Measurements from ENCODE around the gene SKAP2.

SKAP2 gene

DNA sequence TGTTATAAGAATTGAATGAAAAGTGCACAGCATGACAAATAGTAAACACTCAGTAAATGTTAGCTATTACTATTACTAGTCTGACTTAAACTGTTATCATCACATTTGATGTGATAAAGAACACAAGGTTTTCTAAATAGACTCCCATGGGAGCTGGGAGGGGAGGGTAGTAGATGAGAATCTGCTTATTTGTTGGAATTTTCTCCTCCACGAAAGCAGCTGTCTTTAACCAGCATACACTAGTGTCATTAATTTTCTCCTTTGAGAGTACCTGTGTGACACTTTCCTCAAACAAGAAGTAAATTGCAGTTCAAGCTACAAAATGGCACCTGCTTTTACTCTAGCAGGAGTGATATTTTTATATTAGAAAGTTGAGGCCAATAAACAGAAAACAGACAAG is 200.1 kb downstream of the SKAP2 start:
- no peak overlapping the region for H3K4me3 ChIP-seq (ENCODE audit: low read depth, low read length)
- no peak for DNase-seq (ENCODE audit: low read depth, low spot score)
- in situ Hi-C loops (cut with HindIII; ENCODE audit: low sequenced_read_pairs) = no loop called here
- TF ChIP-seq, protein P1, sequence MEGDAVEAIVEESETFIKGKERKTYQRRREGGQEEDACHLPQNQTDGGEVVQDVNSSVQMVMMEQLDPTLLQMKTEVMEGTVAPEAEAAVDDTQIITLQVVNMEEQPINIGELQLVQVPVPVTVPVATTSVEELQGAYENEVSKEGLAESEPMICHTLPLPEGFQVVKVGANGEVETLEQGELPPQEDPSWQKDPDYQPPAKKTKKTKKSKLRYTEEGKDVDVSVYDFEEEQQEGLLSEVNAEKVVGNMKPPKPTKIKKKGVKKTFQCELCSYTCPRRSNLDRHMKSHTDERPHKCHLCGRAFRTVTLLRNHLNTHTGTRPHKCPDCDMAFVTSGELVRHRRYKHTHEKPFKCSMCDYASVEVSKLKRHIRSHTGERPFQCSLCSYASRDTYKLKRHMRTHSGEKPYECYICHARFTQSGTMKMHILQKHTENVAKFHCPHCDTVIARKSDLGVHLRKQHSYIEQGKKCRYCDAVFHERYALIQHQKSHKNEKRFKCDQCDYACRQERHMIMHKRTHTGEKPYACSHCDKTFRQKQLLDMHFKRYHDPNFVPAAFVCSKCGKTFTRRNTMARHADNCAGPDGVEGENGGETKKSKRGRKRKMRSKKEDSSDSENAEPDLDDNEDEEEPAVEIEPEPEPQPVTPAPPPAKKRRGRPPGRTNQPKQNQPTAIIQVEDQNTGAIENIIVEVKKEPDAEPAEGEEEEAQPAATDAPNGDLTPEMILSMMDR (IDR thresholded peaks at IDR 0.05; ENCODE audit: low read depth, low read length) = no peak

DNA sequence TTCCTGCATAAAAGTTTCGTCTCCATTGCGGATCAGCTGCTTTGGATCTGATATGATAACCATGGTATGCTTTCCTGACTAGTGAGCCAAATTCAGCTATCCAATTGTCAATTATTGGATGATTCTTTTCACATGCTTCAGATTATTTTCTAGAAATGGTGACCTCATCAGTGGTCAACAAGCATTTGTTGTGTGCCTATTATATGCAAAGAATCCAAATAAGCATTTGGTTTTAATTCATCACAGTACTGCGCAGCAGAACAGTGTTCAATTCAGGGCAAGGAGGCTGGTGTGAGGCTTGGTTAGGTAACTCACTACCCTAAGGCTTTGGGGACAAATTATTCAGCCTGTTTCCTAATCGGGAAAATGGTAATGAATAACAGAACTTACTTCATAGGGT is 200.5 kb downstream of the SKAP2 start:
- in situ Hi-C loops (cut with HindIII; ENCODE audit: low sequenced_read_pairs) = no loop called here
- H3K4me3 ChIP-seq (ENCODE audit: low read depth, low read length) = no peak overlapping the region
- TF ChIP-seq, protein P1 (IDR thresholded peaks at IDR 0.05; ENCODE audit: low read depth, low read length) = no peak
- no peak for DNase-seq (ENCODE audit: low read depth, low spot score)

- TF ChIP-seq, protein P1 (IDR thresholded peaks at IDR 0.05; ENCODE audit: low read depth, low read length) = no peak
- DNase-seq (ENCODE audit: low read depth, low spot score) = no peak
- in situ Hi-C loops (cut with HindIII; ENCODE audit: low sequenced_read_pairs) = no loop called here
- no peak overlapping the region for H3K4me3 ChIP-seq (ENCODE audit: low read depth, low read length)
Observed at GRCh38 chr7:26662646-26663045, 201.7 kb downstream of the SKAP2 start.

DNA sequence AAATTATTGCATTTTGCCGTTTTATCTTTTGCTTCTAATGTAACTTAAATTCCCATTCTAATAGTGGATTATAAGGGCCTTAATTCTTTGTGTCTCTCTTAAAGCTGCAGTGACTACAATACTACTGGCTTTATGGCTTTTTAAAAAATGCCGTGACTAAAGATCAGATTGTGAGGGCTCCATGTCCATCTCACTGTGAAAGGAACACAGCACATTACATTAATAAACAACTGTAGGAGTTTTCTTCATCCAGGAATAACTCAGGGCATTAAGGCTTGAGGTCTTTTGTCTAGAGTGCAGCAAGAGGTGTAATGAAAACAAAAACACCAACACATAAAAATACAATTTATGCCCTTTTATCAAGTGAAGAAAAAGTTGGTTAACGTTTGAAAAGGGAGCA is 205.3 kb downstream of the SKAP2 start:
- TF ChIP-seq, protein P1 (IDR thresholded peaks at IDR 0.05; ENCODE audit: low read depth, low read length) = no peak
- DNase-seq (ENCODE audit: low read depth, low spot score) = no peak
- no peak overlapping the region for H3K4me3 ChIP-seq (ENCODE audit: low read depth, low read length)
- in situ Hi-C loops (cut with HindIII; ENCODE audit: low sequenced_read_pairs) = no loop called here

GRCh38 chr7:26658389-26659084 is 205.9 kb downstream of the SKAP2 start:
- H3K4me3 ChIP-seq (ENCODE audit: low read depth, low read length) = no peak overlapping the region
- in situ Hi-C loops (cut with HindIII; ENCODE audit: low sequenced_read_pairs) = no loop called here
- DNase-seq (ENCODE audit: low read depth, low spot score) = no peak
- TF ChIP-seq, protein P1 (IDR thresholded peaks at IDR 0.05; ENCODE audit: low read depth, low read length) = no peak

- DNase-seq (ENCODE audit: low read depth, low spot score) = no peak
- in situ Hi-C loops (cut with HindIII; ENCODE audit: low sequenced_read_pairs) = no loop called here
- H3K4me3 ChIP-seq (ENCODE audit: low read depth, low read length) = no peak overlapping the region
- TF ChIP-seq, protein P1 (IDR thresholded peaks at IDR 0.05; ENCODE audit: low read depth, low read length) = no peak
Observed at GRCh38 chr7:26657686-26658388, 206.6 kb downstream of the SKAP2 start.
